ENCODE data around the gene C4orf50. TPM values are rescaled to one million over a fixed set of nuclear protein-coding genes. Genes with fewer than 3 reads are reported as not detected.

C4orf50 gene
- total RNA-seq, 1 experiment from 2014 or later = not detected

- Histone ChIP-seq H3K9me2 (ENCODE audit: insufficient read depth) (no peaks in the 10 kb centered on the region), H3K9me3 (ENCODE audit: insufficient read depth, low read depth) (no peaks in the 10 kb centered on the region), H3K79me2 (ENCODE audit: low read depth) (no peaks in the 10 kb centered on the region), H4K20me1 (ENCODE audit: insufficient read depth) (no peaks in the 10 kb centered on the region), H2AFZ (no peak overlapping the region), H3F3A (ENCODE audit: insufficient read depth, low read depth) (no peaks in the 10 kb centered on the region), H3K4me2 (no peak overlapping the region), H3K27ac (no peak overlapping the region), H3K4me1 (replicated peaks; ENCODE audit: insufficient read depth) (no peaks in the 10 kb centered on the region), H3K4me3 (no peak overlapping the region), H3K27me3 (ENCODE audit: insufficient read depth, low read depth) (peaks cover 92% of the 10 kb centered on the region), H3K36me3 (ENCODE audit: low read depth) (no peaks in the 10 kb centered on the region)
- TF ChIP-seq CTCF (conservative IDR thresholded peaks at IDR 0.05) (no peak), EZH2 (IDR thresholded peaks at IDR 0.05; ENCODE audit: low read depth) (no peak)
- CTCF ChIA-PET = no interaction called here
- POLR2A ChIA-PET (ENCODE audit: unreplicated experiment) = no interaction called here
- intact Hi-C loops (cut with micrococcal nuclease; ENCODE audit: unreplicated experiment) = no loop called here
- no peak for DNase-seq
- BruUV-seq (replicated peaks) = no TSS peak
These were observed 12.4 kb upstream of the C4orf50 start for GRCh38 chr4:6030679-6031078.

GRCh38 chr4:6029254-6029653 lies 11.0 kb upstream of the C4orf50 start:
- intact Hi-C loops (cut with micrococcal nuclease; ENCODE audit: unreplicated experiment) = no loop called here
- ChIA-PET POLR2A (ENCODE audit: unreplicated experiment) (no interaction called here), CTCF (no interaction called here)
- no peaks in the 10 kb centered on the region for H3K9me2 ChIP-seq (ENCODE audit: insufficient read depth)
- H2AFZ ChIP-seq = no peak overlapping the region
- no peaks in the 10 kb centered on the region for H3K9me3 ChIP-seq (ENCODE audit: insufficient read depth, low read depth)
- H3K4me2 ChIP-seq = no peak overlapping the region
- H4K20me1 ChIP-seq (ENCODE audit: insufficient read depth) = no peaks in the 10 kb centered on the region
- no peak overlapping the region for H3K27ac ChIP-seq
- TF ChIP-seq EZH2 (IDR thresholded peaks at IDR 0.05; ENCODE audit: low read depth) = no peak
- TF ChIP-seq CTCF (conservative IDR thresholded peaks at IDR 0.05) = no peak
- no peaks in the 10 kb centered on the region for H3K4me1 ChIP-seq (replicated peaks; ENCODE audit: insufficient read depth)
- DNase-seq = no peak
- H3K4me3 ChIP-seq = no peak overlapping the region
- H3F3A ChIP-seq (ENCODE audit: insufficient read depth, low read depth) = no peaks in the 10 kb centered on the region
- H3K79me2 ChIP-seq (ENCODE audit: low read depth) = no peaks in the 10 kb centered on the region
- no TSS peak for BruUV-seq (replicated peaks)
- H3K27me3 ChIP-seq (ENCODE audit: insufficient read depth, low read depth) = peaks cover 92% of the 10 kb centered on the region
- no peaks in the 10 kb centered on the region for H3K36me3 ChIP-seq (ENCODE audit: low read depth)

- ChIA-PET CTCF (no interaction called here), POLR2A (ENCODE audit: unreplicated experiment) (no interaction called here)
- Histone ChIP-seq H3K4me3 (no peak overlapping the region), H3K27me3 (ENCODE audit: insufficient read depth, low read depth) (peaks cover 91% of the 10 kb centered on the region), H3K9me2 (ENCODE audit: insufficient read depth) (no peaks in the 10 kb centered on the region), H3K36me3 (ENCODE audit: low read depth) (no peaks in the 10 kb centered on the region), H4K20me1 (ENCODE audit: insufficient read depth) (no peaks in the 10 kb centered on the region), H3K4me2 (no peak overlapping the region), H3K9me3 (ENCODE audit: insufficient read depth, low read depth) (no peaks in the 10 kb centered on the region), H3K4me1 (replicated peaks; ENCODE audit: insufficient read depth) (no peaks in the 10 kb centered on the region), H3F3A (ENCODE audit: insufficient read depth, low read depth) (no peaks in the 10 kb centered on the region), H3K27ac (no peak overlapping the region), H2AFZ (no peak overlapping the region), H3K79me2 (ENCODE audit: low read depth) (no peaks in the 10 kb centered on the region)
- no peak for TF ChIP-seq EZH2 (IDR thresholded peaks at IDR 0.05; ENCODE audit: low read depth)
- no peak for TF ChIP-seq CTCF (conservative IDR thresholded peaks at IDR 0.05)
- DNase-seq = no peak
- BruUV-seq (replicated peaks) = no TSS peak
- intact Hi-C loops (cut with micrococcal nuclease; ENCODE audit: unreplicated experiment) = no loop called here
These were observed 9.9 kb upstream of the C4orf50 start for GRCh38 chr4:6028168-6028567.

Measured in PC-9 (cell line).